A673 (cell line): ENCODE measurements around the gene VAMP5. TPM values are rescaled to one million over a fixed set of nuclear protein-coding genes. Genes with fewer than 3 reads are reported as not detected.
A peak's percentile ranks its signal among the peaks of the same experiment; 100 is the strongest.

ENCODE experiments used
- BruUV-seq: library from RNA; stranded (reverse); fragments of 400-500 nt; replicated peaks from 2 replicates; lab custom pipeline; 2021; lab: Mats Ljungman, UMichigan
- CTCF ChIA-PET: fragments of 300-600 bp; sonication (Branson Sonifier 250); formaldehyde crosslinking; loops from one replicate; lab custom pipeline; 2022; ENCODE audit warnings: antibody characterized with exemption; lab: Charles Lee
- POLR2A ChIA-PET: fragments of 300-600 bp; sonication (Branson Sonifier 250); formaldehyde crosslinking; loops from one replicate; lab custom pipeline; 2022; ENCODE audit warnings: antibody characterized with exemption; ENCODE audit not compliant: low non-redundant PET; lab: Charles Lee
- DNase-seq: peaks from one replicate; pipeline ENCODE4 v3.0.0-alpha.2; 2015; ENCODE audit warnings: low spot score
- H3K27ac ChIP-seq: fragments of 200-600 bp; sonication (generic); 2 replicates; pipeline ENCODE4 v1.5.1; 2016; ENCODE audit warnings: mixed run types, low read depth, mild to moderate bottlenecking, mixed read lengths, antibody characterized with exemption, low read length; ENCODE audit not compliant: poor library complexity, severe bottlenecking
- H3K27me3 ChIP-seq: fragments of 200-600 bp; sonication (generic); replicated peaks from 2 replicates; pipeline ENCODE4 v1.6.1; 2017; ENCODE audit warnings: mixed run types, low read depth, mild to moderate bottlenecking, mixed read lengths, antibody characterized with exemption, low read length; ENCODE audit not compliant: insufficient read depth, poor library complexity
- H3K36me3 ChIP-seq: fragments of 200-600 bp; sonication (generic); 2 replicates; pipeline ENCODE4 v1.6.1; 2016; ENCODE audit warnings: mixed run types, mild to moderate bottlenecking, mixed read lengths, antibody characterized with exemption, low read length; ENCODE audit not compliant: insufficient read depth, poor library complexity, severe bottlenecking
- H3K4me1 ChIP-seq: fragments of 200-600 bp; sonication (generic); 2 replicates; pipeline ENCODE4 v1.6.1; 2017; ENCODE audit warnings: mixed run types, mild to moderate bottlenecking, mixed read lengths, antibody characterized with exemption, low read length; ENCODE audit not compliant: insufficient read depth, poor library complexity, severe bottlenecking
- H3K4me3 ChIP-seq: fragments of 200-600 bp; sonication (generic); 2 replicates; pipeline ENCODE4 v1.5.1; 2016; ENCODE audit warnings: low read depth, mixed run types, mild to moderate bottlenecking, mixed read lengths, low read length; ENCODE audit not compliant: poor library complexity, severe bottlenecking
- H3K9me3 ChIP-seq: fragments of 200-600 bp; sonication (generic); 2 replicates; pipeline ENCODE4 v1.6.1; 2016; ENCODE audit warnings: mixed run types, low read depth, mild to moderate bottlenecking, mixed read lengths, antibody characterized with exemption, low read length; ENCODE audit not compliant: poor library complexity, severe bottlenecking
- EZH2 ChIP-seq: fragments of 200-600 bp; sonication (generic); IDR thresholded peaks from 2 replicates; pipeline ENCODE4 v1.6.1; 2017; ENCODE audit warnings: borderline replicate concordance, low read depth, mild to moderate bottlenecking, mixed read lengths, antibody characterized with exemption, low read length; ENCODE audit not compliant: poor library complexity, severe bottlenecking
- intact Hi-C: fragments of 100-400 bp; cut with micrococcal nuclease; formaldehyde crosslinking; loops from one replicate; pipeline ENCODE4 v1.10.0; 2022; ENCODE audit not compliant: unreplicated experiment
- total RNA-seq: library from RNA; stranded (reverse); gene quantifications from 2 replicates; pipeline ENCODE4 v1.2.3, GENCODE V29; 2021
- TF ChIP-seq, protein P1 (sequence below): fragments of 300-800, 200-600 bp; sonication (generic); conservative IDR thresholded peaks from 2 replicates; pipeline ENCODE4 v1.5.1; 2017; ENCODE audit warnings: low read depth, mild to moderate bottlenecking, antibody characterized with exemption, low read length, moderate library complexity, mixed read lengths

VAMP5 gene
- total RNA-seq, 1 experiment from 2014 or later, result 2.1 TPM

DNA sequence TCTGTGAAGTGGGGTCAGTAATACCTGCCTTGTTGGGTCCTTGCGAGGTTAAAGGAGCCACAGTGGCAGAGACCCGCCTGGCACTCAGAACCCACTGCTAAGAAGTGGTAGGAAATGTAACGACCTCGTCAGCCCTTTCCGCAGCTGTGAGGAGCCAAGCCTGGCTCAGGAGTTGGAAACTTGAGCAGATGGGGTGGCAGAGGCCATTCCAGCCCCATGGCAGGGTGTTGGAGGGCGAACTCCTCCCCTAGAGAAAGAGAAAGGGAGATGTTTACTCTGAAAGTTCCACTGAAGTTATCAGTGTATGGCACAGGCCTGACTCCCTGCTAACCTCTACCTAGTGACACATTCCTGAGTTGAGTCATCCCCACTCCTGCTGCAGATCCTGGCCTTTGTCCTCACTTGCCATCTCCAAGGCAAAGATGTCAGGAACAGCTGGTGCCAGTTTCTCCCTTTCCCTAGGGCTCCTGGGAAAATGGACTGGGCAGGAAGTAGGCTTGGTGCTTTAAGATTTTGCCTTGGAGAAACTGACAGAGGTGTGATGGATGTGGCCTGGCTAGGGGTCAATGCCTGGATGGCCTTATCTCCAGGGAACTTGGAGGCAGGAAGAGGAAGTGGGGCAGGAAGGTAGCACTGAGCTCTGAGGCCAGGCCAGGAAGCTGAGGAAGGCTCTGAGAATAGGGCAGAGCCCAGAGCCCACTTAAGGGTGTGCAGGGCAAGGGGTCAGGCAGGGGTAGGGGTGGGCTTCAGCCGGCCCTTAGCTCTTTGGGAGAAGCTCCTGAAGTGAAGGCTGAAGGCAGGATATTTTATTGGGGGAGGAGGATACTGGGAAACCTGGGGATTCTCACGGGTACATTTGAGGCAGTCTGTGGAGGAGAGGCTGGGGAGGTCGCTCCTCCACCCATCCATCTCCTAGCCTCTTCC is 888 bp downstream of the VAMP5 start:
- ChIA-PET POLR2A (no interaction called here), CTCF (no interaction called here)
- DNase-seq, result no peak
- Histone ChIP-seq H3K9me3 (no peaks in the 10 kb centered on the region), H3K27ac (no peak overlapping the region), H3K4me1 (peaks cover 24% of the 10 kb centered on the region), H3K27me3 (no peaks in the 10 kb centered on the region), H3K4me3 (peak overlapping the region; percentile 37), H3K36me3 (no peaks in the 10 kb centered on the region)
- intact Hi-C loops, result no loop called here
- no TSS peak for BruUV-seq
- TF ChIP-seq EZH2, result no peak
- TF ChIP-seq, protein P1, sequence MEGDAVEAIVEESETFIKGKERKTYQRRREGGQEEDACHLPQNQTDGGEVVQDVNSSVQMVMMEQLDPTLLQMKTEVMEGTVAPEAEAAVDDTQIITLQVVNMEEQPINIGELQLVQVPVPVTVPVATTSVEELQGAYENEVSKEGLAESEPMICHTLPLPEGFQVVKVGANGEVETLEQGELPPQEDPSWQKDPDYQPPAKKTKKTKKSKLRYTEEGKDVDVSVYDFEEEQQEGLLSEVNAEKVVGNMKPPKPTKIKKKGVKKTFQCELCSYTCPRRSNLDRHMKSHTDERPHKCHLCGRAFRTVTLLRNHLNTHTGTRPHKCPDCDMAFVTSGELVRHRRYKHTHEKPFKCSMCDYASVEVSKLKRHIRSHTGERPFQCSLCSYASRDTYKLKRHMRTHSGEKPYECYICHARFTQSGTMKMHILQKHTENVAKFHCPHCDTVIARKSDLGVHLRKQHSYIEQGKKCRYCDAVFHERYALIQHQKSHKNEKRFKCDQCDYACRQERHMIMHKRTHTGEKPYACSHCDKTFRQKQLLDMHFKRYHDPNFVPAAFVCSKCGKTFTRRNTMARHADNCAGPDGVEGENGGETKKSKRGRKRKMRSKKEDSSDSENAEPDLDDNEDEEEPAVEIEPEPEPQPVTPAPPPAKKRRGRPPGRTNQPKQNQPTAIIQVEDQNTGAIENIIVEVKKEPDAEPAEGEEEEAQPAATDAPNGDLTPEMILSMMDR, result no peak

DNA sequence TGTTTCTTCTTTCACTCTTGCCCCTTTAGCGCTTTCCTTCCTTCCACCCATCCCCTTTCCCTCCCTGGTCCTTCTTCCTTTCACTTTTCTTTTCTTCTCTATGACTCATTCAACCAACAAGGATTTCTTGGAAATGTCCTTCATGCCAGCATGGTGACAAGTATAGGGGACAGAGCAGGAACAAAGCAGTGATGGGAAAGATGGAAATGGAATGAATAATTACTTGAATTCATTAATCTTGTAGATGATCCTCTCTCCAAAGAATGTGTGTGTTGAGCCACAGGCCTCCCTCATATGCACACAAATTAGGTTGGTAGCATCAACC is 1.5 kb downstream of the VAMP5 start:
- no peak for DNase-seq
- POLR2A ChIA-PET, result no interaction called here
- BruUV-seq, result no TSS peak
- intact Hi-C loops, result no loop called here
- H3K36me3 ChIP-seq, result no peaks in the 10 kb centered on the region
- TF ChIP-seq, protein P1, result no peak
- TF ChIP-seq EZH2, result no peak
- CTCF ChIA-PET, result no interaction called here
- no peak overlapping the region for H3K27ac ChIP-seq
- H3K4me1 ChIP-seq, result peaks cover 24% of the 10 kb centered on the region
- H3K9me3 ChIP-seq, result no peaks in the 10 kb centered on the region
- no peak overlapping the region for H3K4me3 ChIP-seq
- no peaks in the 10 kb centered on the region for H3K27me3 ChIP-seq

DNA sequence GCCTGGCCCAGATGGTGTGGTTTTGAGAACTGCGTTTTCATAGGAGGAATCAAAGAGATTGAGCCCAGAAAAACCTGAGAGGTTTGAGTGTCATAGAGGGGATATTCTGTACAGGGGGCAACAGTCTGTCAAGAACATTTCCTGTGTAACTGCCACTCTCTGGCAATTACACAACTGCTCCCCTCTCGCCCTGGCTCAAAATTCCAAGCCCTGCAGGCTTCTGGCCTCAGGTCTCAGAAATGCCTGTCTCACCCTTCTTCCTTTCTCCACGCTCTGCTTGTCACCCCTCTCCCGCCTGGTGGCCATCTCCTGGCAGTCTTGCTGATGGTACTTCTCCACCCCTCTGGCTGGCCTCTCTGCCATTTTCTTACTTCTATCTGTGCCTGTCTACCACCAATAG is 4.0 kb downstream of the VAMP5 start:
- peaks cover 24% of the 10 kb centered on the region for H3K4me1 ChIP-seq
- no peak overlapping the region for H3K4me3 ChIP-seq
- ChIA-PET POLR2A (no interaction called here), CTCF (no interaction called here)
- no peaks in the 10 kb centered on the region for H3K27me3 ChIP-seq
- no peak overlapping the region for H3K27ac ChIP-seq
- TF ChIP-seq, protein P1, result no peak
- no peak for TF ChIP-seq EZH2
- no peak for DNase-seq
- no peaks in the 10 kb centered on the region for H3K9me3 ChIP-seq
- H3K36me3 ChIP-seq, result no peaks in the 10 kb centered on the region
- BruUV-seq, result no TSS peak
- intact Hi-C loops, result no loop called here
